ENCODE results near the gene UBAC2. TPM values are rescaled to one million over a fixed set of nuclear protein-coding genes. Genes with fewer than 3 reads are reported as not detected.

The UBAC2 gene
- total and polyA plus RNA-seq, 5 donors from 2014 or later: 62.8 to 122 (median 101) TPM

DNA sequence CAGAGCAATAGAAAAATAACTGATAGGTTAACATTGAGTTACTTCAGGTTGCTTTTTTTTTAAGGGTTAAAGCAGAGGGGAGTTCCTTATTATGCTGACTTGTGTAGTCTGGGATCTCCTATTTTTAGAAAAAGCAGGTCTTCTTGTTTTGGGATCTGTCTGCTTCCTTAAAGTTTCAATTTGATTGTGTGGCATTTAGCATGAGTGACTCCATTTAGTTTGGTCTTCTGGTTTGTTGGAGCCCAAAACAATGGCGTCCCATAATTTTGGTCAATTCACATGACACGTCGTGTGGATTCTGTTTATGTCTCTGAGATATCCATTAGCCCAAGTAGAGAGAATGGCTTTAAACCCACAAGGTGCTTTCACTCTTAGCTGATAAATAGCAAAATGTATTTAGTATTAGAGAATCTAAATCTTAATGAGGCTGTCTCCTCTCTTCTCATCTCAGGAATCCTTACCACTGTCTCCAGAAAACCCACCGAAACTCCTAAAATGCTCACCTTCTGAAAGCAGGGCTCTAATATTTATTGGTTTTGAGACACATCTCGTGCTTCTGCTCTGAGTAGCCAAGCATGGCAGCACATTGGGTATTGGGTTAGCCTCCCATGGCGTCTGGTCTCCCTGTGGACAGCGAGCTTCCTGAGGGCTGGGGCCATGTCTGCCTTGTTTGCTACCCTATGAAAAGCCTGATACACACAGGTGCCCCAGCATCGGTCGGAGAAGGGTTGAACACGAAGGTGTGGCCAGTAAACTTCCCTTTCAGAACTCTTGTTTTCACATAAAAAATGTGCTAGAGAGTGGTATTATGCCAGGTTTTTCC lies 173.7 kb downstream of the UBAC2 start:
- Histone ChIP-seq H3K27me3 (ENCODE audit: control insufficient read depth, insufficient read depth, low read length) (no peaks in the 10 kb centered on the region), H3K4me1 (ENCODE audit: control insufficient read depth, insufficient read depth, low read length, poor library complexity, severe bottlenecking) (peaks cover 30% of the 10 kb centered on the region), H3K9me3 (ENCODE audit: control insufficient read depth in 2 of 2, low read length in 2 of 2) (no peaks in the 10 kb centered on the region), H3K27ac (ENCODE audit: insufficient read depth, low read length, poor library complexity, severe bottlenecking) (peak overlapping the region; percentile 30), H3K36me3 (ENCODE audit: control insufficient read depth, insufficient read depth, low read length) (peaks cover 29% of the 10 kb centered on the region), H3K4me3 (ENCODE audit: low read depth, low read length) (no peak overlapping the region)
- ATAC-seq (ENCODE audit: low read depth in 2 of 2) (no peak), DNase-seq (no peak)
- Mint-ChIP-seq H3K4me1 (peaks cover 36 to 83% (median 46%) of the 10 kb centered on the region in 4 donors), H3K36me3 (peaks cover 68% of the 10 kb centered on the region), H3K27me3 (no peaks in the 10 kb centered on the region), H3K9me3 (no peaks in the 10 kb centered on the region), H3K27ac (peak overlapping the region; percentile 97 to 99 (median 97)), H3K4me3 (peak overlapping the region in 2 of 4 donors; percentile 80)

GRCh38 chr13:99374994-99375737 lies 174.5 kb downstream of the UBAC2 start:
- Histone ChIP-seq H3K4me1 (ENCODE audit: control insufficient read depth, insufficient read depth, low read length, poor library complexity, severe bottlenecking) (peaks cover 31% of the 10 kb centered on the region), H3K36me3 (ENCODE audit: control insufficient read depth, insufficient read depth, low read length) (peaks cover 22% of the 10 kb centered on the region), H3K4me3 (ENCODE audit: low read depth, low read length) (no peak overlapping the region), H3K27me3 (ENCODE audit: control insufficient read depth, insufficient read depth, low read length) (no peaks in the 10 kb centered on the region), H3K9me3 (ENCODE audit: control insufficient read depth in 2 of 2, low read length in 2 of 2) (no peaks in the 10 kb centered on the region), H3K27ac (ENCODE audit: insufficient read depth, low read length, poor library complexity, severe bottlenecking) (peak overlapping the region; percentile 30)
- peak in 1 of 3 donors; percentile 66 for DNase-seq
- Mint-ChIP-seq H3K36me3 (peaks cover 65% of the 10 kb centered on the region), H3K9me3 (no peaks in the 10 kb centered on the region), H3K27me3 (no peaks in the 10 kb centered on the region), H3K27ac (peak overlapping the region; percentile 97 to 99 (median 97)), H3K4me1 (peaks cover 35 to 85% (median 50%) of the 10 kb centered on the region in 4 donors), H3K4me3 (peak overlapping the region; percentile 30 to 80 (median 61))
- ATAC-seq (ENCODE audit: low read depth in 2 of 2): peak; percentile 62 to 77

DNA sequence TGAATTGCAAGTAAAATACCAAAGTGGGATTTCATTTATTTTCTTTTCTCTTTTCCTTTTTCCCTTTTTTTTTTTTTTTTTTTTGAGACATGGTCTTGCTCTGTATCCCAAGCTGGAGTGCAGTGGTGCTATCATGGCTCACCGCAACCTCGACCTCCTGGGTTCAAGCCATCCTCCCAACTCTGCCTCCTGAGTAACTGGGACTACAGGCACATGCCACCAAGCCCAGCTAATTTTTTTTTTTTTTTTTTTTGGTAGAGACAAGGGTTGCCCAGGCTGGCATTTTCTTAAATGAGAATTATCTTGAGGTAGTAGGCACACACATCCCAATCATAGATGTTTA lies 175.1 kb downstream of the UBAC2 start:
- peak overlapping the region; percentile 32 to 97 (median 97) for H3K27ac Mint-ChIP-seq
- no peak overlapping the region for H3K4me3 ChIP-seq (ENCODE audit: low read depth, low read length)
- DNase-seq (no peak), ATAC-seq (ENCODE audit: low read depth in 2 of 2) (no peak)
- peaks cover 22% of the 10 kb centered on the region for H3K36me3 ChIP-seq (ENCODE audit: control insufficient read depth, insufficient read depth, low read length)
- no peaks in the 10 kb centered on the region for H3K27me3 ChIP-seq (ENCODE audit: control insufficient read depth, insufficient read depth, low read length)
- H3K9me3 ChIP-seq (ENCODE audit: control insufficient read depth in 2 of 2, low read length in 2 of 2): no peaks in the 10 kb centered on the region
- no peaks in the 10 kb centered on the region for H3K27me3 Mint-ChIP-seq
- peaks cover 59% of the 10 kb centered on the region for H3K36me3 Mint-ChIP-seq
- no peaks in the 10 kb centered on the region for H3K9me3 Mint-ChIP-seq
- peaks cover 31 to 85% (median 50%) of the 10 kb centered on the region in 4 donors for H3K4me1 Mint-ChIP-seq
- H3K4me1 ChIP-seq (ENCODE audit: control insufficient read depth, insufficient read depth, low read length, poor library complexity, severe bottlenecking): peaks cover 37% of the 10 kb centered on the region
- no peak overlapping the region for H3K27ac ChIP-seq (ENCODE audit: insufficient read depth, low read length, poor library complexity, severe bottlenecking)
- peak overlapping the region in 3 of 4 donors; percentile 42 to 80 (median 80) for H3K4me3 Mint-ChIP-seq

GRCh38 chr13:99376132-99376531 lies 175.5 kb downstream of the UBAC2 start:
- DNase-seq: no peak

GRCh38 chr13:99376924-99377323 lies 176.3 kb downstream of the UBAC2 start:
- Histone ChIP-seq H3K27me3 (ENCODE audit: control insufficient read depth, insufficient read depth, low read length) (no peaks in the 10 kb centered on the region), H3K36me3 (ENCODE audit: control insufficient read depth, insufficient read depth, low read length) (peaks cover 22% of the 10 kb centered on the region), H3K4me1 (ENCODE audit: control insufficient read depth, insufficient read depth, low read length, poor library complexity, severe bottlenecking) (peaks cover 47% of the 10 kb centered on the region), H3K4me3 (ENCODE audit: low read depth, low read length) (no peak overlapping the region), H3K27ac (ENCODE audit: insufficient read depth, low read length, poor library complexity, severe bottlenecking) (no peak overlapping the region), H3K9me3 (ENCODE audit: control insufficient read depth in 2 of 2, low read length in 2 of 2) (no peaks in the 10 kb centered on the region)
- Mint-ChIP-seq H3K4me1 (peaks cover 31 to 88% (median 55%) of the 10 kb centered on the region in 4 donors), H3K4me3 (peak overlapping the region in 3 of 4 donors; percentile 39 to 65 (median 59)), H3K27me3 (no peaks in the 10 kb centered on the region), H3K36me3 (peaks cover 52% of the 10 kb centered on the region), H3K9me3 (no peaks in the 10 kb centered on the region), H3K27ac (peak overlapping the region; percentile 39 to 97 (median 97))
- ATAC-seq (ENCODE audit: low read depth in 2 of 2): no peak
- DNase-seq: no peak

More at GRCh38 chr13:99376132-99376531, 175.5 kb downstream of the UBAC2 start:
- H3K27ac ChIP-seq (ENCODE audit: insufficient read depth, low read length, poor library complexity, severe bottlenecking): no peak overlapping the region
- peaks cover 31 to 85% (median 51%) of the 10 kb centered on the region in 4 donors for H3K4me1 Mint-ChIP-seq
- H3K4me3 ChIP-seq (ENCODE audit: low read depth, low read length): no peak overlapping the region
- peak overlapping the region; percentile 1 to 97 (median 97) for H3K27ac Mint-ChIP-seq
- H3K27me3 ChIP-seq (ENCODE audit: control insufficient read depth, insufficient read depth, low read length): no peaks in the 10 kb centered on the region
- peak overlapping the region in 1 of 4 donors; percentile 24 for H3K4me3 Mint-ChIP-seq
- H3K36me3 Mint-ChIP-seq: peaks cover 55% of the 10 kb centered on the region
- H3K4me1 ChIP-seq (ENCODE audit: control insufficient read depth, insufficient read depth, low read length, poor library complexity, severe bottlenecking): peaks cover 41% of the 10 kb centered on the region
- H3K36me3 ChIP-seq (ENCODE audit: control insufficient read depth, insufficient read depth, low read length): peaks cover 22% of the 10 kb centered on the region
- ATAC-seq (ENCODE audit: low read depth in 2 of 2): no peak
- H3K9me3 ChIP-seq (ENCODE audit: control insufficient read depth in 2 of 2, low read length in 2 of 2): no peaks in the 10 kb centered on the region
- no peaks in the 10 kb centered on the region for H3K9me3 Mint-ChIP-seq
- no peaks in the 10 kb centered on the region for H3K27me3 Mint-ChIP-seq

DNA sequence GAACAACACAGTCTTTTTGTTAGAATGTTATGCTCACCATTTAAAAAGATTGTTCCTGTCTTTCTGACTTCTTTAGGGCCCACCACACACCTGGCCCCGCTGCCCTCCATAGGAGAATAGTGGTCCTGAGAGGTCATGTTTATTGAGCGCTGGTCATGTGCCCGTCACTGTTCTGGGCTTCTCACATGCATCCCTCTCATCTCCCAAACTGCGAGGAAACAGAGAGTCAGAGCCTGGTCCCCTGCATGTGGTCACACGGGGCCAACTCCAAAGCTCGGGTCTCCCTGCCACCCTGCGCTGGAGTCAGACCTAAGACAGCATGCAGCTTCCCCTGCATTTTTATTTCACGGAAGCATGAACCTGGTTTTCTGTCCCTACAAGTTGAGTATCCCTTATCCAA lies 177.0 kb downstream of the UBAC2 start:
- Histone ChIP-seq H3K4me3 (ENCODE audit: low read depth, low read length) (no peak overlapping the region), H3K36me3 (ENCODE audit: control insufficient read depth, insufficient read depth, low read length) (peaks cover 18% of the 10 kb centered on the region), H3K9me3 (ENCODE audit: control insufficient read depth in 2 of 2, low read length in 2 of 2) (no peaks in the 10 kb centered on the region), H3K27me3 (ENCODE audit: control insufficient read depth, insufficient read depth, low read length) (no peaks in the 10 kb centered on the region), H3K27ac (ENCODE audit: insufficient read depth, low read length, poor library complexity, severe bottlenecking) (no peak overlapping the region), H3K4me1 (ENCODE audit: control insufficient read depth, insufficient read depth, low read length, poor library complexity, severe bottlenecking) (peaks cover 47% of the 10 kb centered on the region)
- Mint-ChIP-seq H3K4me3 (no peak overlapping the region), H3K27ac (peak overlapping the region in 2 of 3 donors; percentile 2 to 78), H3K4me1 (peaks cover 30 to 88% (median 56%) of the 10 kb centered on the region in 4 donors), H3K9me3 (no peaks in the 10 kb centered on the region), H3K27me3 (no peaks in the 10 kb centered on the region), H3K36me3 (peaks cover 45% of the 10 kb centered on the region)
- ATAC-seq (ENCODE audit: low read depth in 2 of 2): no peak
- DNase-seq: no peak

DNA sequence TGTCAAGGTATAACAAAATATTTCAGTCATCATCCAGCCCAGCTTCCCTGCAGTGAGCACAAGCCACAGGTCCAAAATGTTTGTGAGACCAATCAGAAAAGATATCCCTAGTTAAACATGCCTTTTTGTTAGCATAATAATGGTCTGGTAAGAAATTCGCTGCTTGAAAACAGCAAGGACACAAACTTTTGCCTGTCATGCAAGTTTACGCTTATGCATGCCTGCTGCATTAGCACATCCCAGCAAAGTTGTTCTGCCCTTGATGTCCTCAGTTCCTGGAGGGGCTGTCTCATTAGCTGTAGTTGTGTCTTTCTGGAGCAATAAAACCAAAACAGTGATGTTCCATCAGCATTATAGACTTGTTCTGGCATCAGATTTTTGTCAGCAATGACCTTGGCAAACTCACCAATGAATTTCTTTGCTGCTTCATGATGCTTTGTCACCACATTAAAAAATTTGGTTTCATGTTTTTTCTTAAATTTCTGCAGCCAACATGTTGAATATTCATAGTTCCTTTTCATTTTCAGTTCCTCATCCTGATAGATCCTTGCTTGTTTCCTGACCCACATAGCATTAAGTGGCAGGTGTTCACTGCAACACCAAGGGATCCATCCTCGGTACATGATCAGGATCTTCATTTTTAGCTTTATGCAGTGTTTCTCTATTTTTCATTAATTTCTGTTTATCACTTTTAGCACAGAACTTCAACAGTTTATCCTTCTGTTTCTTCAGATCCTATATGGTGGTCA lies 178.5 kb downstream of the UBAC2 start:
- Mint-ChIP-seq H3K27me3 (no peaks in the 10 kb centered on the region), H3K9me3 (no peaks in the 10 kb centered on the region), H3K4me3 (no peak overlapping the region), H3K4me1 (peaks cover 29 to 91% (median 63%) of the 10 kb centered on the region in 4 donors), H3K36me3 (peaks cover 38% of the 10 kb centered on the region), H3K27ac (peak overlapping the region; percentile 4 to 92 (median 26))
- Histone ChIP-seq H3K4me3 (ENCODE audit: low read depth, low read length) (no peak overlapping the region), H3K27me3 (ENCODE audit: control insufficient read depth, insufficient read depth, low read length) (no peaks in the 10 kb centered on the region), H3K27ac (ENCODE audit: insufficient read depth, low read length, poor library complexity, severe bottlenecking) (no peak overlapping the region), H3K9me3 (ENCODE audit: control insufficient read depth in 2 of 2, low read length in 2 of 2) (no peaks in the 10 kb centered on the region), H3K4me1 (ENCODE audit: control insufficient read depth, insufficient read depth, low read length, poor library complexity, severe bottlenecking) (peaks cover 62% of the 10 kb centered on the region), H3K36me3 (ENCODE audit: control insufficient read depth, insufficient read depth, low read length) (peaks cover 18% of the 10 kb centered on the region)
- no peak for ATAC-seq (ENCODE audit: low read depth in 2 of 2)
- no peak for DNase-seq
